Posterior cingulate gyrus (tissue), 11 donors: ENCODE results near the gene TBC1D23.
"Not testable (repeated sequence)": the region's sequence is repeated elsewhere in the genome, so short reads cannot be mapped to it uniquely, and the experiment has no call there.

Experiments
- DNase-seq, 10 donors: peaks; one replicate each; pipeline versions ENCODE4 v3.0.0 to v3.0.0-alpha.2; 2020 to 2021; ENCODE audit warnings: mixed read lengths in 3 of 10
- intact Hi-C: fragments of 100-400 bp; cut with DNase I; formaldehyde crosslinking; loops from one replicate; pipeline ENCODE4 v1.15.1; 2023

TBC1D23 gene

DNA sequence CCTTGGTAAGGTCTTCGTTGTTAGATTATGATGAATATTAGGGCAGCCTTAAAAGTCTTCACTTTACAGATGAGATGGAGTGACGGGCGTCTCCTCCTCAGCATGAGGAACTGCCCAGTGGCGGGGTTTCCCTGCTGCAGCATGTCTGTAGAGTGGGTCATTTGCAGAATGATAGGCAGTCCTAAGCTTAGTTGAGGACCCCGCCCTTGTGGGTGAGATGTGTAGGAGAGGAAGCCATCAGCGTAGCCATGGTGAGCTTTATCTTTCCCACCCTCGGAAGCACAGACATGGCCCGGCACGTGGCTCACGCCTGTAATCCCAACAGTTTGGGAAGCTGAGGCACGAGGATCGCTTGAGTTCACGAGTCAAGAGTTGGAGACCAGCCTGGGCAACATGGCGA, 74.6 kb downstream of the TBC1D23 start:
- intact Hi-C loops, result no loop called here
- DNase-seq, result peak in 1 of 10 donors; percentile 75

DNA sequence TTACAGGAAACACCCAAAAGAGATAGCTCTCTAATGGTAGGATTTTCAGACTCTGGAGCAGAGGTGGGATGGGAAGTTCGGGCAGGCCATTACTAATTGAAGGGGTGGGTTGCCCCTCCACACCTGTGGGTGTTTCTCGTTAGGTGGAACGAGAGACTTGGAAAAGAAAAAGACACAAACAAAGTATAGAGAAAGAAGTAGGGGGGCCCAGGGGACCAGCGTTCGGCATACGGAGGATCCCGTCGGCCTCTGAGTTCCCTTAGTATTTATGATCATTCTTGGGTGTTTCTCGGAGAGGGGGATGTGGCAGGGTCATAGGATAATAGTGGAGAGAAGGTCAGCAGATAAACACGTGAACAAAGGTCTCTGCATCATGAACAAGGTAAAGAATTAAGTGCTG, 75.4 kb downstream of the TBC1D23 start:
- DNase-seq, intact Hi-C loops: not testable (repeated sequence)

DNA sequence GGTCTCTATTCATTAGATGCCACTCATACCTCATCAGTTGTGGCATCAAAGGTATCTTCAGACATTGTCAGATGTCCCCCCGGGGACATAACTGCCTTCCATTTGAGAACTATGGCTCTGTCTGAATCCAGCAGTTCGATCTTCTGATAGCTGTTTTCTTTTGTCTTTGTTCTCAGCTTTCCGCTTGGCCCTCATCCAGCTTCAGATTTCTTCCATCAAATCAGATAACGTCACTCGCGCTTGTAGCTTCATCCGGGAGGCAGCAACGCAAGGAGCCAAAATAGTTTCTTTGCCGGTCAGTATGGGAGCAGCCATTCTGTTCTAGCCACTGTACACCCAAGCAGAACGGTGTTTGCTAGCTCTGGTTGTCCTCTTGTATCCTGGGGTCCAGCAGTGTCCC, 78.1 kb downstream of the TBC1D23 start:
- intact Hi-C loops, result no loop called here
- DNase-seq, result no peak

DNA sequence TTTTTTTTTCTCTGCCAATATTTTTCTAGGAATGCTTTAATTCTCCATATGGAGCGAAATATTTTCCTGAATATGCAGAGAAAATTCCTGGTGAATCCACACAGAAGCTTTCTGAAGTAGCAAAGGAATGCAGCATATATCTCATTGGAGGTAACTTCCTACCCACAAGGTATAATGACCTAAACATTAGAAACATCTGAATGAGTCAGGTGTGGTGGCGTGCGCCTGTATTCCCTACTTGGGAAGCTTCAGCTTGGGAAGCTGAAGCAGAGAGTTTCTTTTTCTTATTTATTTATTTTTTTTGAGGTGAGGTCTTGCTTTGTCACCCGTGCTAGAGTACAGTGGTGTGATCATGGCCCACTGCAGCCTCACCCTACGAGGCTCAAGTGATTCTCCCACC, 79.0 kb downstream of the TBC1D23 start:
- DNase-seq, result no peak
- intact Hi-C loops, result no loop called here

DNA sequence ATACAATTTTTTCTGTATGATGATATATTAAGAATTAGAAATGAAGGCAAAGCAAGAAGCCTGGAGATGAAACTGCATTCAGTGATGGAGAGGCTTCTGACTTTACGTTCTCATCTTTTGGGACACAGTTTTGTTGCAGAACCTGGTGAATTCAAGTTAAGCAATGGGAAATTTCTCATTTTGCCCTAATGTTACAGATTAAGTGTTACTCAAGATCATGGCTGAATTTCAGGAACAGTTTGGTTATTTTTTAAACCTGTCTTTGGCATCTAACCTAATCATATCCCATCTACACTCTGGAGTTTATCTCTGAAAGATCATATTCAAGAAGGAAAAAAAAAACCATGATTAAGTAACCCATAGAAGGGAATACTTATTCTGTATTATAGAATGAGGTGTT, 79.7 kb downstream of the TBC1D23 start:
- DNase-seq, result no peak
- intact Hi-C loops, result no loop called here

DNA sequence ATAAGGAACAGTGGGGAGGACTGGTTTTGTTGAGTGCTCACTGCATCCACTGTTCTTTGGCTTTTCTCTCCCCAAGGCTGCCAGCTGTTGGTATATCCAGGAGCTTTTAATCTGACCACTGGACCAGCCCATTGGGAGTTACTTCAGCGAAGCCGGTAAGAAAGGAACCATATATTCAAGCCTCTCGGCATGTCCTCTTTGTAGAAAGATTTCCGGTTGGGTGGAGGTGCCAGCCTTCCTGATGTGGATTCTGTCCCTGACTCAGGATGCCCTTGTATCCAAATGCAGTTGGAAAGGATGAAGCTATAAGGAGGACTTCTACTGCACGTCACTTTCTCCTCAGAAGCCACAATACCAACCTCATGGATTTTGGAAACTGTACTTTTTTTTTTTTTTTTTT, 87.9 kb downstream of the TBC1D23 start:
- intact Hi-C loops, result no loop called here
- no peak for DNase-seq

DNA sequence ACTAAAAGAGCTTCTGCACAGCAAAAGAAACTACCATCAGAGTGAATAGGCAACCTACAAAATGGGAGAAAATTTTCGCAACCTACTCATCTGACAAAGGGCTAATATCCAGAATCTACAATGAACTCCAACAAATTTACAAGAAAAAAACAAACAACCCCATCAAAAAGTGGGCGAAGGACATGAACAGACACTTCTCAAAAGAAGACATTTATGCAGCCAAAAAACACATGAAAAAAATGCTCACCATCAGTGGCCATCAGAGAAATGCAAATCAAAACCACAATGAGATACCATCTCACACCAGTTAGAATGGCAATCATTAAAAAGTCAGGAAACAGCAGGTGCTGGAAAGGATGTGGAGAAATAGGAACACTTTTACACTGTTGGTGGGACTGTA, 91.0 kb downstream of the TBC1D23 start:
- intact Hi-C loops, DNase-seq: not testable (repeated sequence)

DNA sequence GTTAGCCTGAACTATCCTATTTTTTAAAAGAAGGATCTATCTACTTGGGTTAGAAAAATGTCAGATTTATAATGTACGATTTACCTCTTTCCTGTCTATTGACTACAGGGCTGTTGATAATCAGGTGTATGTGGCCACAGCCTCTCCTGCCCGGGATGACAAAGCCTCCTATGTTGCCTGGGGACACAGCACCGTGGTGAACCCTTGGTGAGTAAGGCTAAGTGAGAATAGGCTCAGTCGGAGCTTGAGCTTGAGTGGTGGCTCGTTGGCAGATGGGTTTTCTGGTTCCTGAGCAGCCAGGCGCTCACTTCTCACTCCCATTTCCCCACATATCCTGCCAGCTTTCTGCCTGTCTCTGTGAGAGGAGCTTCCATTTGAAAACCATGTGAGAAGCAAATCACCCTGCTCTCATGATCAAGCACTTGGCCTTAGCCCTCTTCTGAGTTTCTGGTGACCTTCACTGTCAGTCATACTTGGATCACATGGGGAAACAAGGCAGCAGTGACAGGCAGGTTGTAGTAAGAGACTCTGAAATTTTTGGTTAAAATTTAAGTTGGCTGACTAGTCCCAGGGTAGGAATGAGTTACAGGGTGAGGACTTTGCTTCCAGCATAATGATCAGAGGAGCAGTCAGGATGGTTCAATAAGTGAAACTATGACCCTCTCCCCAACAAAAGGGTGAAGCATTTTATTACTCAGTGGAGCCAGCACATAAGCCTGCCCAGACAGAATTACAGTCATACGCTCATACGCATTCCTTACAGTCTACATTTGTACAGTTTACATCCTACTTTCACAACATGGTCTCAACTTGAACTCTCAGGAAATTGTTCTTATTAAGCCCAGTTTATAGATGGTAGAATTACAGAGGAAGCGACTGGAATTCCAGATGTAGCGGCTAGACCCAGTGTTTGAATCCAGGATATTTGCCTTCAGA, 91.8 kb downstream of the TBC1D23 start:
- no peak for DNase-seq
- intact Hi-C loops, result no loop called here

DNA sequence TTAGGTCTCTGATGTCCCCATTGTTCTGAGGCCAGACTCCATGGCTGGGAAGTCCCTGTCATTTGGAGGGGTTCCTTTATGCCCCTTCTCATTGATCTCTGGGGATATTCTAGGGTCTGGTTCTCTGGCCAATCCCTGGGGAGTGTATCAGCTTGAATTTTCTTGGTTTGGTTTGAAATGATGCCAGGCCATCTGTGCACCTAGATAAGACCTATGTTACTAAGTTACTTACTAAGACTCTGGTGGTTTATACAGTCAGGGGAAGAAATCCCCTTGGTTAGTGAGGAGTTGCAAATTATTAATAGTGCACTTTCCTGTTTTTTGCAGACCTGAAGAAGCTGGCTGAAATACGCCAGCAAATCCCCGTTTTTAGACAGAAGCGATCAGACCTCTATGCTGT, 94.1 kb downstream of the TBC1D23 start:
- DNase-seq, result no peak
- intact Hi-C loops, result no loop called here

DNA sequence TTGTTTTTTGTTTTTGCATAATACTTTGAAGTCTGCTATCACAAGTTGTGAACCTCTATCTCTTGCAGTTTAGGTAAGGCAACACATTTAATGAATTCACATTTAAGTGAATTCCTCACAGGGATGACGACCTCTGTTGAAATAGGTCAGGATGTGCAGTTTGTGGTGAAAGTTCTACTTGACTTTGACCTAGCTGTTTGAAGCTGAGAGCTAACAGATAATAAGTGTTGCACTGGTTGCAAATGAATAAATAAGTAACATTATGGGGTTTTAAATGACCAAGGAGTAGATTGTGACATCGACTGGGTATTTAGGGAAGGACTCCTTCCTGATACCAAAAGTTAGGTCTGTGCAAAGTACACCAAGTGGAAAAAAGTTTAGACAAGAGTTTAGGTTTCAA, 97.6 kb downstream of the TBC1D23 start:
- no peak for DNase-seq

DNA sequence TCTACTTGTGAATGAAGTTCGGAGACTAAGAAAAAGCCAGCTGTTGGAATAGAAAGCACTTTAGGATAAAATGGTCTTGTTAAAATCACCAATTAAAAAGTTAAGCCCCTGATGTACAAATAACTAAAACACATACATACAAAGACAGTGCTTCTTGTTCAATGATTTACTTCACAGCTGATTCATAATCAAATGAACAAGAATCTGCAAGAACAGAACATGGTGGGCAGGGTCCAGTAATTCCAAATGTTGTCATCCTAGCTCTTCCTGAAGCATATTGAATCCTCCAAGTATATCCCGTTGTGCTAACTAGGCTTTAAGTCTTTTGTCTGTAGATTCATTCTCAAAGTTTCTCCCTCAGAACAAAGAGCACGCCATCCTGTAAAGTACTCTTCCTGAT, 98.2 kb downstream of the TBC1D23 start:
- no peak for DNase-seq
- intact Hi-C loops, result no loop called here

More for the DNA sequence above, 97.6 kb downstream of the TBC1D23 start:
- intact Hi-C loops, result no loop called here

DNA sequence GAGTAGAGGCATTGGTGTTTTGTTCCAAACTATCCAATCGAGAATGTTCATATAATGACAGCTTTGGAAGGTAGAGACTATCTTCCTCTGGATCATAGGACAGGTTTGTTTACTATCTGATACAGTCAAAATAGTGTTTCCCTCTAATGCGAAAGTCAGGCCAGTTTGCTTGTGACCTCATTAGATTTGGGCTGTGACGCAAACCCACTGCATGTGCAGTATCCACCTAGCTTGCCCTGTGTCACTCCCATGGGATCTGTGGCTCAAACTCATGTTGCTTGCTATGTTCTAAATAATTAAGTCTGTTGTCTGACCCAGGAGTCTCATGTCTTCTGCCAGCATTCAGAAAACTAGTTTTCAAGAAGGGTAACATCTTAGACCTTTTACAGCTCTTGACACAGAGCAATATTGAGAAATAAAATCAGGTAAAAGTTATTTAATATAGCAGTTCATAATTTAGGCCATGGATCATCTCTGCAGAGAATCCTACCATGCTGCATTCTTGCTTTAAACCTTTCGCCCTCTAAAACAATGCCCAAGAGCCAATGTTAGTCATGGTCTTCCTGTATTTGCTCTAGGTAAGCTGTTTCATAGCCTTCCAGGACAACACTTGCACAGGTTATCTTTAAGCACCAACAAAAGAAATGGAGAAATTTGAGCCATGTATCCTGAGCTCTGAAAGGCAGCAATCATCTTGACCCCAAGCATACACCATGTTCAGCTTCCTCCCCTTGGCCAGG, 100.1 kb downstream of the TBC1D23 start:
- intact Hi-C loops, result no loop called here
- DNase-seq, result no peak

DNA sequence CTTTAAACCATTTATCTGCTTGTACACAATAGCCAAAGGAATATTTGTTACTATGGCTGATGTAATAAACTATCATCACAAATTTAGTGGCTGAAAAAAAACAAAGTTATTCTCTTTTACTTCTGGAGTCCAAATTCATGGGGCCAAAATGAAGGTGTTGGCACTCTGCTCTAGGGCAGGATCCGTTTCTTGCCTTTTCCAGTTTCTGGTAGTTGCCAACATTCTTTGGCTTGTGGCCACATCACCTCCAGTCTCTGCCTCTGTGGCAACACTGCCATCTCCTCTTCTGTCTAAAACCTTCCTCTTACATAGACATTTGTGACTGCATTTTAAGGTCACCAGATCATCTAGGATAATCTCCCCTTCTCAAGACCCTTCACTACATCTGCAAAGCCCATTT, 101.1 kb downstream of the TBC1D23 start:
- no peak for DNase-seq
- intact Hi-C loops, result no loop called here

DNA sequence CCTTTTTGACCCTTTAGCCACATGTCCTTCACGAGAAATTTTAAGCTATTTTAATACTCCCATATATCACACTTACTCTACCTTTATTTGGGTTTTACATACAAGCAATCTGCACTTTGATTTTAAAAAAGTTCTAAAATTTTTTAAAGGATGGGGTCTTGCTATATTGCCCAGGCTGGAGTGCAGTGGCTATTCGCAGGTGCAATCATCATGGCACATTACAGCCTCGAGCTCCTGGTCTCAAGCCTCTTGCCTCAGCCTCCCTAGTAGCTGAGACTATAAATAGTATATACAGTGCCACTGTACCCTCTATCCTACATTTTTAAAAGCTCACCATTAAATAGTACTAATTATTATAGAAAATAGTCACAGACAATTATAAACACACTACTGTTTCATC, 103.6 kb downstream of the TBC1D23 start:
- intact Hi-C loops, result no loop called here
- no peak for DNase-seq

DNA sequence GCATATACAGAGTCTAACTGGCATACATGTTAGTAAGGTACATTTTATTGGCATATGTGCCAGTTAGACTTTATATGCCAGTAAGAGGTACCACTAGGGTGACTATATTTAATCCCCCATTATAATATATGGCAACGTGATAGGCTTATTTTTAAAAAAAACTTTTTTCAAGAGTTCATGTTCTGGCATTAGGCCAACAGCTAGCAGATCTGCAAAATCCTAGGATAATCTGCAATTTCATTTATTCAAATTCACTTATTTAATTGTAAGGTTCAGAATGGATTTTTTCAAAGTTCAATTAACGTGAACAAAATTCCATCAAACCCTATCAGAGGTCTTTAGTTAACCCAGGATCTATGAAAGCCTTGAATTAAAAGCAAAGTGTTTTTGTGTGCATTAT, 105.6 kb downstream of the TBC1D23 start:
- no peak for DNase-seq
- intact Hi-C loops, result no loop called here

DNA sequence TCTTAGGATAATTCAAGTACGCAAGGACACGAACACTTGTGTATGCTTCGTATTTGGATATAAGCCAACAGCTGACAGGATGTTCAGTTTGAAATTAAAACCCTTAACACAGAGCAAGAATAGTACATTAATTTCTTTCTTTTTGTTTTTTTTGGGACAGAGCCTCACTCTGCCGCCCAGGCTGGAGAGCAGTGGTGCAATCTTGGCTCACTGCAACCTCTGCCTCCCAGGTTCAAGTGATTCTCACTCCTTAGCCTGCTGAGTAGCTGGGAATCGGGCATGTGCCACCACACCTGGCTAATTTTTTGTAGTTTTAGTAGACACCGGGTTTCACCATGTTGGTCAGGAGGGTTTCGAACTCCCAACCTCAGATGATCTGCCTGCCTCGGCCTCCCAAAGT, 107.6 kb downstream of the TBC1D23 start:
- intact Hi-C loops, result no loop called here
- no peak for DNase-seq

DNA sequence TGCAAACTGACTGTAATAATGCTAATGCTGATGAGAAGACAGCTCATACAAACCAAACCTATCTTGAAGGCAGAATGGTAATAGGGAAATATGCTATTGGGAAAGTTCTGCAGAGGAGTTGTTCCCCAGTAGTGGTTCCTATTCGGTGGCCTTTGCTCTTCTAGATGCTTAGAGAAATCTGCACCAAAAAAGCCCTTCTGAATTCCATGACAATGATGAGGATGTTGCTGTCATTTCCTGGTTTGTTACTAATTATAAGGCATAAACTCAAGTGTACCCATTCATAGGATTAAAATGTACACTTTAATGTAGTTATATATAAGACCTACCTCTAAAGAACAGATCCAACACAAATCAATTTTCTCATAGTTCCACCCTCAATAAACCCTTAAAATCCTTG, 110.0 kb downstream of the TBC1D23 start:
- intact Hi-C loops, result no loop called here
- no peak for DNase-seq

DNA sequence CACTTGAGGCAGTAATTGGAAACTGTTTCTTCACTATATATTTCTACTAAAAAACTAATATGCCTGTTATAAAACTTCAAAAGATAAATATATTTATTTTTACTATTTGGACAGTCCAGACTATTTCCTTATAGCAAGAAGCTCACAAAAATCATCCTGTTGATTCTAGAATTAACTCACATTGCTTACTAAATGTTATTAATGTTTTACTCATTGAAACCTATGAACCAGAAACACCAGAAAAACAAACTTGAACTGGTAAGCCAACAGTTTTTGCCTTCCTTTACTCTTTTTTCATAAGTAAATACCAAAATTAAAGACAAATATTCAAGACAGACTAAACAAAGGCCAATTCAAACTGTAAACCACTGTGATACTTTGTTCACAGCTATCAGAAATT, 113.7 kb downstream of the TBC1D23 start:
- intact Hi-C loops, result no loop called here
- no peak for DNase-seq
